K562 (cell line): Measurements from ENCODE around the gene CDC14B. TPM values are rescaled to one million over a fixed set of nuclear protein-coding genes. Genes with fewer than 3 reads are reported as not detected.

ENCODE experiments used
- ATAC-seq: fragments of 200-7000 bp; cut with Tn5 transposase; 3 replicates; pipeline ENCODE4 v1.9.1; 2020; ENCODE audit warnings: moderate library complexity
- BruUV-seq: library from RNA; stranded (reverse); fragments of 400-500 nt; replicated peaks from 2 replicates; lab custom pipeline; 2021; lab: Mats Ljungman, UMichigan
- CTCF ChIA-PET: fragments of 300-600 bp; formaldehyde crosslinking; extraction: SDS; loops from one replicate; lab custom pipeline; 2021; ENCODE audit warnings: low intra/inter-chr PET ratio; lab: Yijun Ruan, JAX
- POLR2A ChIA-PET: fragments of 300-600, 350-650 bp; sonication (Branson Sonifier 250); formaldehyde crosslinking; extraction: SDS; loops from one replicate; lab custom pipeline; 2021; ENCODE audit warnings: antibody characterized with exemption, inconsistent platforms; lab: Yijun Ruan, JAX
- DNase-seq, 4 experiments: peaks; one replicate each; pipeline versions ENCODE4 v3.0.0 to v3.0.0-alpha.2; 2011 to 2018; ENCODE audit warnings: low spot score in 3 of 4, mixed read lengths in 3 of 4; ENCODE audit errors: extremely low read depth in 1 of 4
- FAIRE-seq: peaks from 2 replicates; lab custom pipeline; 2011; peaks lifted over from hg19 to GRCh38; lab: Jason Lieb, UNC
- H2AFZ ChIP-seq: 2 replicates; pipeline ENCODE4 v1.6.0; 2011; ENCODE audit warnings: low read depth, low read length, control low read depth, inconsistent platforms
- H3K27ac ChIP-seq: fragments of 200-600 bp; 3 replicates; pipeline ENCODE4 v1.8.0; 2011; ENCODE audit warnings: low read depth, mild to moderate bottlenecking, control low read depth, inconsistent platforms, low read length, moderate library complexity, mixed read lengths; ENCODE audit errors: extremely low read depth
- H3K27me3 ChIP-seq, 2 experiments: fragments of 300-600 bp in 1 of 2; 2 replicates in 1 of 2; 3 replicates in 1 of 2; pipeline versions ENCODE4 v1.6.0 to v1.8.0; 2011; ENCODE audit warnings: inconsistent platforms in 2 of 2, low read length in 2 of 2, mild to moderate bottlenecking in 1 of 2, mixed read lengths in 1 of 2, moderate library complexity in 1 of 2; ENCODE audit not compliant: control insufficient read depth in 2 of 2, insufficient read depth in 2 of 2
- H3K36me3 ChIP-seq: fragments of 300-600 bp; 3 replicates; pipeline ENCODE4 v1.8.0; 2011; ENCODE audit warnings: mild to moderate bottlenecking, low read length, inconsistent platforms; ENCODE audit not compliant: control insufficient read depth, insufficient read depth
- H3K4me1 ChIP-seq, 2 experiments: fragments of 200-600 bp in 1 of 2; replicated peaks in 1 of 2; 2 replicates in 1 of 2; 3 replicates in 1 of 2; pipeline versions ENCODE4 v1.5.1 to v1.8.0; 2011; ENCODE audit warnings: inconsistent platforms in 2 of 2, low read length in 2 of 2, mild to moderate bottlenecking in 1 of 2, mixed read lengths in 1 of 2, moderate library complexity in 1 of 2; ENCODE audit not compliant: control insufficient read depth in 2 of 2, insufficient read depth in 2 of 2
- H3K4me2 ChIP-seq: 2 replicates; pipeline ENCODE4 v1.6.1; 2011; ENCODE audit warnings: low read length, control low read depth, inconsistent platforms, mixed read lengths; ENCODE audit not compliant: insufficient read depth
- H3K4me3 ChIP-seq: fragments of 200-600 bp; sonication (generic), shearing (Covaris generic); 2 replicates; pipeline ENCODE4 v1.5.1; 2016; ENCODE audit warnings: control low read depth, inconsistent platforms
- H3K79me2 ChIP-seq: fragments of 200-600 bp; 3 replicates; pipeline ENCODE4 v1.8.0; 2011; ENCODE audit warnings: low read length, inconsistent platforms; ENCODE audit not compliant: control insufficient read depth, insufficient read depth
- H3K9ac ChIP-seq, 2 experiments: 2 replicates each; pipeline versions ENCODE4 v1.6.0 to v1.6.1; 2011; ENCODE audit warnings: low read depth in 2 of 2, low read length in 2 of 2, control low read depth in 1 of 2, inconsistent platforms in 1 of 2, mild to moderate bottlenecking in 1 of 2, mixed read lengths in 1 of 2; ENCODE audit not compliant: insufficient read depth in 1 of 2
- H3K9me1 ChIP-seq: one replicate; pipeline ENCODE4 v1.6.0; 2011; ENCODE audit warnings: inconsistent platforms, mild to moderate bottlenecking, low read length, moderate library complexity; ENCODE audit not compliant: control insufficient read depth, insufficient read depth
- H3K9me3 ChIP-seq: replicated peaks from 2 replicates; pipeline ENCODE4 v1.5.1; 2011; ENCODE audit warnings: low read depth, low read length, inconsistent platforms; ENCODE audit not compliant: control insufficient read depth, insufficient read depth
- H4K20me1 ChIP-seq: replicated peaks from 2 replicates; pipeline ENCODE4 v1.6.1; 2011; ENCODE audit warnings: low read length, inconsistent platforms, mixed read lengths; ENCODE audit not compliant: control insufficient read depth, insufficient read depth
- ARID4B ChIP-seq: sonication (generic); formaldehyde crosslinking; IDR thresholded peaks from 2 replicates; pipeline ENCODE4 v1.8.0; 2022; ENCODE audit warnings: mild to moderate bottlenecking, missing genetic modification reagents
- BACH1 ChIP-seq: fragments of 200-800 bp; sonication (Bioruptor generic); IDR thresholded peaks from 2 replicates; pipeline ENCODE4 v1.6.1; 2016; ENCODE audit warnings: missing genetic modification characterization, missing compliant biosample characterization
- CBX2 ChIP-seq: fragments of 200-600 bp; sonication (generic); IDR thresholded peaks from one replicate; pipeline ENCODE4 v1.6.1; 2012; ENCODE audit warnings: mild to moderate bottlenecking, low read length, inconsistent platforms; ENCODE audit not compliant: insufficient read depth, poor library complexity, severe bottlenecking
- CEBPG ChIP-seq, 3 experiments: fragments of 200-800 bp in 1 of 3; sonication (Bioruptor generic) in 1 of 3; sonication (generic) in 1 of 3; formaldehyde crosslinking in 1 of 3; IDR thresholded peaks in 2 of 3; conservative IDR thresholded peaks in 1 of 3; 2 replicates each; pipeline versions ENCODE4 v1.6.1 to v1.8.0; 2016 to 2022; ENCODE audit warnings: missing compliant biosample characterization in 2 of 3, missing genetic modification characterization in 2 of 3, mild to moderate bottlenecking in 1 of 3, missing genetic modification reagents in 1 of 3
- MAFG ChIP-seq: fragments of 450-650 bp; conservative IDR thresholded peaks from 2 replicates; pipeline ENCODE4 v1.6.1; 2016; ENCODE audit warnings: missing genetic modification characterization, missing compliant biosample characterization
- MEIS2 ChIP-seq: fragments of 450-650 bp; IDR thresholded peaks from 2 replicates; pipeline ENCODE4 v1.6.1; 2014; ENCODE audit warnings: mild to moderate bottlenecking; ENCODE audit not compliant: partially characterized antibody
- PHB2 ChIP-seq: fragments of 450-650 bp; IDR thresholded peaks from 2 replicates; pipeline ENCODE4 v1.6.1; 2017; ENCODE audit warnings: low read depth
- SMAD2 ChIP-seq: fragments of 150-350 bp; IDR thresholded peaks from 2 replicates; pipeline ENCODE4 v1.6.1; 2014; ENCODE audit warnings: low read depth, mild to moderate bottlenecking, low read length
- ZNF263 ChIP-seq: sonication (generic); formaldehyde crosslinking; IDR thresholded peaks from 2 replicates; pipeline ENCODE4 v1.8.0; 2022; ENCODE audit warnings: mild to moderate bottlenecking, missing genetic modification reagents, borderline replicate concordance
- WGBS: fragments of 100-300 bp; shearing (Covaris generic); methylation state at CpG from one replicate; pipeline ENCODE4 v1.1.6; 2016; ENCODE audit warnings: low coverage, mixed read lengths; ENCODE audit not compliant: insufficient coverage; ENCODE audit errors: missing lambda C conversion rate; 5-methylcytosine and 5-hydroxymethylcytosine counted together
- in situ Hi-C: fragments of 300-500 bp; cut with MboI; formaldehyde crosslinking; loops from 4 replicates; pipeline ENCODE4 v1.15.0; 2018; ENCODE audit warnings: inconsistent platforms, mixed read lengths
- intact Hi-C: fragments of 100-400 bp; cut with micrococcal nuclease; formaldehyde crosslinking; loops from 2 replicates; pipeline ENCODE4 v1.14.2; 2022
- polyA plus RNA-seq, 8 experiments: library from polyadenylated mRNA; depleted of rRNA in 4 of 8; stranded (reverse) in 5 of 8; unstranded in 3 of 8; fragments of >200 nt; fragmentation: Nextera tagmentation in 2 of 8; fragmentation: Illumina TruSeq in 1 of 8; extraction: Ambion mirVana in 2 of 8; extraction: Trizol in 1 of 8; gene quantifications; 2 replicates each; pipeline versions ENCODE4 v1.2.1 to v1.2.3, GENCODE V29; 2011 to 2014; ENCODE audit warnings: inconsistent platforms in 1 of 8, missing spikeins in 1 of 8
- total RNA-seq, 7 experiments: library from RNA; depleted of rRNA in 6 of 7; stranded (reverse); fragments of >200 nt in 6 of 7; fragmentation: Illumina TruSeq in 2 of 7; extraction: Trizol in 2 of 7; gene quantifications; 2 replicates each; pipeline versions ENCODE4 v1.2.1 to v1.2.3, GENCODE V29; 2011 to 2021; ENCODE audit warnings: low replicate concordance in 1 of 7
- TF ChIP-seq, protein P1 (sequence below), 2 experiments: fragments of 200-800 bp in 1 of 2; sonication (Bioruptor generic) in 1 of 2; sonication (generic) in 1 of 2; formaldehyde crosslinking in 1 of 2; IDR thresholded peaks in 1 of 2; conservative IDR thresholded peaks in 1 of 2; 2 replicates each; pipeline versions ENCODE4 v1.5.0 to v1.6.1; 2016 to 2020; ENCODE audit warnings: missing compliant biosample characterization in 1 of 2, missing genetic modification characterization in 1 of 2, missing genetic modification reagents in 1 of 2
- TF ChIP-seq, protein P2 (sequence below): IDR thresholded peaks from 2 replicates; pipeline ENCODE4 v1.6.1; 2011; ENCODE audit not compliant: insufficient read length; ENCODE audit errors: extremely low read depth

Gene CDC14B
- total and polyA plus RNA-seq, 9 of the 15 experiments (the other 6 are each of a cell fraction or from before 2014, with no cell fraction given): 1.4 to 6.0 (median 3.8) TPM

DNA sequence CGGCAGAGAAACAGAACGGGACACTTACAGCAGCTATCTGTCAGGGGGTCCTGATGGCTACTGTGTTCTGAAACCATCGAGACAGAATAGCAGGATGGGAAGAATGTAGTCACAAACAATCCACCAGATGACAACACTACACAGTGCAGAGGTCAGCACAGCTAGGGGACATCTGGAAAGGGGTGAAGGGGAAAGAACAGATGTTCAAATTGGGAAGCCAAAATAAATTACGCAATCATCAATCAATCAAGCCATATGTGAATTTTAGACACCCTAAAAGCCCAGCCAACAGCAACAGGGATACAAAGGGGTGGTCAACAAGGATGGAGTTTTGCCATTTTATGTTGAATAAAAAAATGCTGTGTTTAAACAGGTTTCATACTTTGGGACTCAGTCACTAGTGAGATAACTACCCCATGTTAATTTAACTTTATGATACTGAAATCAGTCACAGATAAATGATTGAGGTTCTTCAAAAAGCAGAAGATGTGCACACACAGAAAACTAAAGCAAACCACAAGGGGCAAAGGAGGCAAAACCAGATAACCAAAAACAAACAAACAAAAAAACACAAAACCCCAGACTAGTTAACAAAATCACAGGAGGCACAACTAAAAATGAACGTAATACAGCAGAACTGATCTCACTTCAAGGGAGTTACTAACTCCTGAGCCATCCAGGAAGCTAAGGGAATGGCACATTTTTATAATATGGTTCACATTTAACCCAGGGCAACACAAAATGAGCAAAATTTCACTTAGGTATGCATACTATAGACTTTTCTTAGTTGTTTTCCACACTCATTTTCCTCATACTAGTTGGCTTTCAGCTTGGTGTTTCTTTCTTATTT is 103.8 kb downstream of the CDC14B start (continued):
- TF ChIP-seq PHB2 (no peak), MEIS2 (peak; percentile 23), BACH1 (tag) (no peak)

- H3K9ac ChIP-seq: no peak overlapping the region
- in situ Hi-C loops (no loop called here), intact Hi-C loops (no loop called here)
- no peaks in the 10 kb centered on the region for H3K9me1 ChIP-seq
- no TSS peak for BruUV-seq
- H2AFZ ChIP-seq: no peak overlapping the region
- H3K27ac ChIP-seq: no peak overlapping the region
- ATAC-seq (no peak), FAIRE-seq (no peak), DNase-seq (no peak)
- WGBS: 17% methylated on average over 3 of the region's 3 CpGs
- no peaks in the 10 kb centered on the region for H3K79me2 ChIP-seq
- no peaks in the 10 kb centered on the region for H3K4me1 ChIP-seq
- CTCF ChIA-PET: no interaction called here
- H3K27me3 ChIP-seq: no peaks in the 10 kb centered on the region
- H4K20me1 ChIP-seq: no peaks in the 10 kb centered on the region
- no peak overlapping the region for H3K4me2 ChIP-seq
- POLR2A ChIA-PET: no interaction called here
- H3K9me3 ChIP-seq: no peaks in the 10 kb centered on the region
- no peak overlapping the region for H3K4me3 ChIP-seq
- H3K36me3 ChIP-seq: no peaks in the 10 kb centered on the region
- TF ChIP-seq, protein P1, sequence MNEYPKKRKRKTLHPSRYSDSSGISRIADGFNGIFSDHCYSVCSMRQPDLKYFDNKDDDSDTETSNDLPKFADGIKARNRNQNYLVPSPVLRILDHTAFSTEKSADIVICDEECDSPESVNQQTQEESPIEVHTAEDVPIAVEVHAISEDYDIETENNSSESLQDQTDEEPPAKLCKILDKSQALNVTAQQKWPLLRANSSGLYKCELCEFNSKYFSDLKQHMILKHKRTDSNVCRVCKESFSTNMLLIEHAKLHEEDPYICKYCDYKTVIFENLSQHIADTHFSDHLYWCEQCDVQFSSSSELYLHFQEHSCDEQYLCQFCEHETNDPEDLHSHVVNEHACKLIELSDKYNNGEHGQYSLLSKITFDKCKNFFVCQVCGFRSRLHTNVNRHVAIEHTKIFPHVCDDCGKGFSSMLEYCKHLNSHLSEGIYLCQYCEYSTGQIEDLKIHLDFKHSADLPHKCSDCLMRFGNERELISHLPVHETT (CRISPR knock-in tag; conservative IDR thresholded peaks at IDR 0.05 in 1 of 2, IDR thresholded peaks at IDR 0.05 in 1 of 2): no peak
- TF ChIP-seq ARID4B (CRISPR knock-in tag) (no peak), MAFG (no peak), CEBPG (CRISPR knock-in tag; IDR thresholded peaks at IDR 0.05) (no peak), CEBPG (tag; conservative IDR thresholded peaks at IDR 0.05 in 1 of 2, IDR thresholded peaks at IDR 0.05 in 1 of 2) (no peak), ZNF263 (CRISPR knock-in tag) (no peak), CBX2 (no peak), SMAD2 (no peak)
- TF ChIP-seq, protein P2, sequence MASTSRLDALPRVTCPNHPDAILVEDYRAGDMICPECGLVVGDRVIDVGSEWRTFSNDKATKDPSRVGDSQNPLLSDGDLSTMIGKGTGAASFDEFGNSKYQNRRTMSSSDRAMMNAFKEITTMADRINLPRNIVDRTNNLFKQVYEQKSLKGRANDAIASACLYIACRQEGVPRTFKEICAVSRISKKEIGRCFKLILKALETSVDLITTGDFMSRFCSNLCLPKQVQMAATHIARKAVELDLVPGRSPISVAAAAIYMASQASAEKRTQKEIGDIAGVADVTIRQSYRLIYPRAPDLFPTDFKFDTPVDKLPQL: no peak
Measured at GRCh38 chr9:96514800-96515158, 104.9 kb downstream of the CDC14B start.
